VCaP (cell line): ENCODE data around the gene AIMP2.
"Not testable (repeated sequence)": the region's sequence is repeated elsewhere in the genome, so short reads cannot be mapped to it uniquely, and the experiment has no call there.

Experiments
- H3K27ac ChIP-seq: fragments of 450-650 bp; 2 replicates; pipeline ENCODE4 v1.5.1; 2017
- TF ChIP-seq, protein P1 (sequence below): fragments of 450-650 bp; conservative IDR thresholded peaks from 2 replicates; pipeline ENCODE4 v1.5.1; 2017; ENCODE audit warnings: mild to moderate bottlenecking, moderate library complexity

Gene AIMP2

DNA sequence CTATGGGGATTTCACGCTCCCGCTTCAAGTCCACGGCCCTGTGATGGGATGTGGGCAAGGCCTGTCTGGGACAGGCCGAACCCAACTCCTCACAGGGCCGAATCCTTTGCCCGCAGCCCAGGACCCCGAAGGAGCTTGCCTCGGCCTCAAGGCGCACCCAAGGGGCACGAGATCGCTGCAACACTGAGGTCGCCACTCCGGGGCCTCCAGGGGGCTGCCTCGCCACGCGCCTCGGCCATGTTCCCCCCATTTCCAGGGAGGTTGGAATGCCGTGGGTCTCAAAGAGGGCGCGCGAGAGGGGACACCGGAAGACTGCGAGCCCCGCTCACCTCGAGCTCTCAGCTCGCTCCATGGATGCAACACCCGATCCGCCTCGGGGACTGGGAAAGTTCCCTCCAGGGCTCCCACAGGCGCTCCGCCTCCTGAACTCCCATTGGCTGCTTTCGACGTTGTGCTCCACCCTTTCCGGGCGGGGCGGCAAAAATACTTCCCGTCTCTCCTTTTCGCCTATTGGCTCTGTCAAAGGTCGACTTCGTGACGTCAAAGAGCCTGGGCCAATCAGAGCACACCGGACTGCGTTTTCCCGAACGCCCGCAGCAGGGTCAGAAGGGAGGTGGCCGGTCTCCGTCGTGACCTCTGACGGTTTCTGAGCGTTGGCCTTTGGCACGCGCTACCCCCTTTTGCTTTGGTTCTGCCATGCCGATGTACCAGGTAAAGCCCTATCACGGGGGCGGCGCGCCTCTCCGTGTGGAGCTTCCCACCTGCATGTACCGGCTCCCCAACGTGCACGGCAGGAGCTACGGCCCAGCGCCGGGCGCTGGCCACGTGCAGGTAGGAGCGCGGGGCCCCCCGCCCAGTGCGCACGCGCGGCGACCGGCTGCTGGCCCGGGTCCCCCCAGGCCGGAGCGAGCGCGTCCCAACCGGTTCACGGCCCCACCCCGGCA lies at the start of gene AIMP2, which contains the start of gene PMS2:
Gene AIMP2, plus strand, starts transcription at position 605 of the 944 bp plus-strand sequence. Its CDS starts 92 bp downstream, at position 697.
Gene PMS2, minus strand, starts transcription at position 382 of the 944 bp plus-strand sequence. Its CDS starts 30 bp downstream, at position 352.
- TF ChIP-seq, protein P1, sequence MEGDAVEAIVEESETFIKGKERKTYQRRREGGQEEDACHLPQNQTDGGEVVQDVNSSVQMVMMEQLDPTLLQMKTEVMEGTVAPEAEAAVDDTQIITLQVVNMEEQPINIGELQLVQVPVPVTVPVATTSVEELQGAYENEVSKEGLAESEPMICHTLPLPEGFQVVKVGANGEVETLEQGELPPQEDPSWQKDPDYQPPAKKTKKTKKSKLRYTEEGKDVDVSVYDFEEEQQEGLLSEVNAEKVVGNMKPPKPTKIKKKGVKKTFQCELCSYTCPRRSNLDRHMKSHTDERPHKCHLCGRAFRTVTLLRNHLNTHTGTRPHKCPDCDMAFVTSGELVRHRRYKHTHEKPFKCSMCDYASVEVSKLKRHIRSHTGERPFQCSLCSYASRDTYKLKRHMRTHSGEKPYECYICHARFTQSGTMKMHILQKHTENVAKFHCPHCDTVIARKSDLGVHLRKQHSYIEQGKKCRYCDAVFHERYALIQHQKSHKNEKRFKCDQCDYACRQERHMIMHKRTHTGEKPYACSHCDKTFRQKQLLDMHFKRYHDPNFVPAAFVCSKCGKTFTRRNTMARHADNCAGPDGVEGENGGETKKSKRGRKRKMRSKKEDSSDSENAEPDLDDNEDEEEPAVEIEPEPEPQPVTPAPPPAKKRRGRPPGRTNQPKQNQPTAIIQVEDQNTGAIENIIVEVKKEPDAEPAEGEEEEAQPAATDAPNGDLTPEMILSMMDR: no peak
- peak within 1 kb of the TSS; percentile 82 for H3K27ac ChIP-seq

GRCh38 chr7:5963205-5963604 lies 45.9 kb upstream of the AIMP2 start:
- not testable (repeated sequence) for H3K27ac ChIP-seq

DNA sequence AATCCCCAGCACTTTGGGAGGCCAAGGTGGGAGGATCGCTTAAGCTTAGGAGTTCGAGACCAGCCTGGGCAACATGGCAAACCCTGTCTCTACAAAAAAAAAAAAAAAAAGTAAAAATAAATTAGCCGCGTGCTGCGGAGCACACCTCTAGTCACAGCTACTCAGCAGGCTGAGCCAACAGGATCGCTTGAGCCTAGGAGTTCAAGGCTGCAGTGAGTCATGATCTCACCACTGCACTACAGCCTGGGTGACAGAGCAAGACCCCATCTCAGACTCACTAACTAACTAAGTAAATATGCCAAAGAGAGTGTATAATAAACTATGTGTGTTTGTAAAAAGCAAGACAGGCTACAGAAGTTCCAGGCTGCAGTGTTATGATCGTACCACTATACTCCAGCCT lies 45.3 kb upstream of the AIMP2 start:
- H3K27ac ChIP-seq: not testable (repeated sequence)

GRCh38 chr7:5970347-5970911 lies 38.6 kb upstream of the AIMP2 start, which contains the start of gene RSPH10B:
TSS of gene RSPH10B (minus strand) at chr7:5970689. CDS start at chr7:5967116, 3,573 bp downstream.
- not testable (repeated sequence) for H3K27ac ChIP-seq

- not testable (repeated sequence) for H3K27ac ChIP-seq
Measured at GRCh38 chr7:5973580-5973979, 35.5 kb upstream of the AIMP2 start.

- not testable (repeated sequence) for H3K27ac ChIP-seq
Measured at GRCh38 chr7:5979680-5980314, 29.3 kb upstream of the AIMP2 start.

DNA sequence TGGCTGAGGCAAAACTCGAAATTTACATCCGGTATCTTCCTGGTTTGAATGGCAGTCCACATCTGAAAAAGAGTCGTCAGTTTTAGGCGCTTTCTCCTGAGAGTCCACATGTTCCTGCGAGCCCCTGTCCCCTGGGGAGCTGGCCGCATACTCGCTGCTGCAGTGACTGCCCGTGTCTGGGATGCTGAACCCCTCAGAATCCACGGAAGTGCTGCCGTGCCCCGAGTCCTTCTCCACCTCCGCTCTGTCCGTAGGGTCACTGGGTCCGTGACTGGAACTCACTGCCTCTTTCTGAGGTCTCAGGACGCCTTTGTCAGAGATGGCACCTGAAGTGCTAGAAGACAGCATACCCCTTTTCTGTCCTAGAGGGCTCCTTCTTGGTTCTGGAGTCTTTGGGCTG lies 22.0 kb upstream of the AIMP2 start:
- H3K27ac ChIP-seq: not testable (repeated sequence)

DNA sequence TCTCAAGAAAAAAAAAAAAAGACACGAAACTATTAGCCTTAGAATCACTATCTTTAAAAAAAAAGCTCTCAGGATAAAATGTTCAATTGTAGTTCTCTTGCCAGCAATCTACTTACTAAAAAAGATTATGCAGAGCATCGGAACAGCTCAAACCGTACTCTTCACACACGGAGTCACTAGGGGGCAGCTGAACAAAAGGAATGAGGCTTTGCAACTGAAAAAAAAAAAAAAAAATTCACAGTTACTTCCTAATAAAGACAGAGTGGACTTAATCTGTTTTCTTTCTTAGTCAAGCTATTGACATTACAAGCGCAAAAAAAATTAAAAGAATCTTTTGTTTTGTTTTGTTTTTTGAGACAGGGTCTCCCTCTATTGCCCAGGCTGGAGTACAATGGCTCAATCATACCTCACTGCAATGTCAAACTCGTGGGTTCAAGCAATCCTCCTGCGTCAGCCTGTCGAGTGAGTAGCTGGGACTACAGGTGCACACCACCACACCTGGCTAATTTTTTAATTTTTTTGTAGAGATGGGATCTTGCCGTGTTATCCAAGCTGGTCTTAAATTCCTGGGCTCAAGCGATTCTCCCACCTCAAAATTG lies 11.8 kb upstream of the AIMP2 start:
- H3K27ac ChIP-seq: peak overlapping the region; percentile 96
- TF ChIP-seq, protein P1: peak; percentile 80

- TF ChIP-seq, protein P1: no peak
- peak overlapping the region; percentile 82; the same call in 1 of the 2 replicates for H3K27ac ChIP-seq
Measured at GRCh38 chr7:6007386-6007785, 1.7 kb upstream of the AIMP2 start.

DNA sequence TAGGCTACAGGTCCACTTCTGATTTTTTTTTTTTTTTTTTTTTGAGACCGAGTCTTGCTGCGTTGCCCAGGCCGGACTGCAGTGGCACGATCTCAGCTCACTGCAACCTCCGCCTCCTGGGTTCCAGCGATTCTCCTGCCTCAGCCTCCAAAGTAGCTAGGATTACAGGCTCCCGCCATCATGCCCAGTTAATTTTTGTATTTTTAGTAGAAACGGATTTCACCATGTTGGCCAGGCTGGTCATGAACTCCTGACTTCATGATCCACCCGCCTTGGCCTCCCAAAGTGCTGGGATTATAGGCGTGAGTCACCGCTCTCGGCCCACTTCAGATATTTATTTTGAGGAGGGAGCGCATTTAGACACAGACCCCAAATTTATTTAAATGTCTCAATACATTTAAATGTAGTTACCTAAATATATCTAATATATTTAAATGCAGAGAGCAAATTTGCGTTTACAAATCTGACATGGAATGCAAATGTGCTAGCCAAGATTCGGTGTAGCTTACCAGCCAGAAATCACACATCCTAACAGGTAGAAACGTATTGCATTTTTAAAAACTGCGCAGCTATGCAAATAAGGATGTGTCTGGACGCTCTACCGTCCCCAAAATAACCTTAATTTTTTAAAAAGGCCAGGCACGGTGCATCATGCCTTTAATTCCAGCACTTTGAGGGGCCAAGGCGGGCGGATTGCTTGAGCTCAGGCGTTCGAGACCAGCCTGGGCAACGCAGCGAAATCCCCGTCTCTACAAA lies 1.1 kb upstream of the AIMP2 start:
- peak overlapping the region; percentile 82 for H3K27ac ChIP-seq

DNA sequence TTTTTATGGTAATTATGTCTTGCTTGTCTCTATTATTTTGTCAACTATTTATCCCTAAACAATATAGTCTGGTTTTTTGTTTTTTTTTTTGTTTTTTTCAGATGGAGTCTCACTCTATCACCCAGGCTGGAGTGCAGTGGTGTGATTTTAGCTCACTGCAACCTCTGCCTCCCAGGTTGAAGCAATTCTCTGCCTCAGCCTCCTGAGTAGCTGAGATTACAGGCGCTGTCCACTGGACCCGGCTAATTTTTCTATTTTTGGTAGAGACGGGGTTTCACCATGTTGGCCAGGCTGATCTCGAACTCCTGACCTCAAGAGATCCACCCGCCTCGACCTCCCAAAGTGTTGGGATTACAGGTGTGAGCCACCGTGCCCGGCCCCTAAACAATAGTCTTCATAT lies 1.3 kb downstream of the AIMP2 start:
- peak overlapping the region; percentile 9; the same call in 1 of the 2 replicates for H3K27ac ChIP-seq
